Urinary bladder (tissue), 4 donors: ENCODE measurements around the gene MEX3C. TPM values are rescaled to one million over a fixed set of nuclear protein-coding genes. Genes with fewer than 3 reads are reported as not detected.

Source experiments
- DNase-seq: peaks from one replicate; pipeline ENCODE4 v3.0.0-alpha.2; 2015; ENCODE audit errors: extremely low spot score
- H3K27ac ChIP-seq: one replicate; pipeline ENCODE4 v1.5.1; 2013; ENCODE audit warnings: low read depth, mild to moderate bottlenecking, moderate library complexity
- H3K36me3 ChIP-seq: one replicate; pipeline ENCODE4 v1.6.1; 2013; ENCODE audit warnings: mild to moderate bottlenecking, moderate library complexity; ENCODE audit not compliant: insufficient read depth
- H3K4me1 ChIP-seq: one replicate; pipeline ENCODE4 v1.6.1; 2013; ENCODE audit warnings: mild to moderate bottlenecking, moderate library complexity; ENCODE audit not compliant: insufficient read depth
- H3K4me3 ChIP-seq: one replicate; pipeline ENCODE4 v1.5.1; 2013; ENCODE audit warnings: low read depth, low read length
- WGBS: extraction: QIAGEN DNeasy Blood & Tissue Kit; methylation state at CpG from one replicate; pipeline ENCODE4 v1.1.7; 2013; 5-methylcytosine and 5-hydroxymethylcytosine counted together
- polyA plus RNA-seq: library from polyadenylated mRNA; stranded (reverse); fragments of 200-250 nt; gene quantifications from one replicate; pipeline ENCODE4 v1.2.3, GENCODE V29; 2013
- total RNA-seq: library from RNA; depleted of rRNA; stranded (reverse); fragments of >200 nt; gene quantifications from one replicate; pipeline ENCODE4 v1.2.3, GENCODE V29; 2014
- donor health status: healthy with polysubstance abuse.
- donor health status: healthy.

MEX3C gene
- total and polyA plus RNA-seq, 2 donors: 21.5 to 53.8 TPM

GRCh38 chr18:51133580-51134160 lies 63.8 kb downstream of the MEX3C start:
- no peak overlapping the region for H3K4me3 ChIP-seq
- no peaks in the 10 kb centered on the region for H3K36me3 ChIP-seq
- DNase-seq: no peak
- 82% methylated on average over 12 of the region's 12 CpGs for WGBS
- H3K27ac ChIP-seq: no peak overlapping the region
- no peaks in the 10 kb centered on the region for H3K4me1 ChIP-seq

- no peak overlapping the region for H3K27ac ChIP-seq
- no peaks in the 10 kb centered on the region for H3K4me1 ChIP-seq
- 79% methylated on average over 6 of the region's 6 CpGs for WGBS
- no peak for DNase-seq
- H3K4me3 ChIP-seq: no peak overlapping the region
- no peaks in the 10 kb centered on the region for H3K36me3 ChIP-seq
Observed at GRCh38 chr18:51132256-51132935, 65.1 kb downstream of the MEX3C start.

DNA sequence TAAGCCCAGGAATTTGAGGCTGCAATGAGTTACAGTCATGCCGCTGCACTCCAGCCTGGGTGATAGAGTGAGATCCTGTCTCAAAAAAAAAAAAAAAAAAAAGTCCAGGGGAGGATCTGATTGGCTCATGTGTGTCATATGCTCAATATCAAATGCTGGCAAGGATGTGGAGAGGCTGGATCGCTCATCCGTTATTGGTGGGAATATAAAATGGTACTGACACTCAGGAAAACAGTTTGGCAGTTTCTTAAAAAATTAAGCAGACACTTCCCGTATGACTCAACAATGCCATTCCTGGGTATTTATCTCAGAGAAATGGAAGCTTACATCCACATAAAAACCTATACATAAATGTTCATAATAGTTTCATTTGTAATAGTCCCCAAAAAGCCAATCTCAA lies 68.9 kb downstream of the MEX3C start:
- no peak for DNase-seq
- Histone ChIP-seq H3K27ac (no peak overlapping the region), H3K4me3 (no peak overlapping the region), H3K36me3 (no peaks in the 10 kb centered on the region), H3K4me1 (no peaks in the 10 kb centered on the region)
- WGBS: 76% methylated on average over 4 of the region's 4 CpGs

DNA sequence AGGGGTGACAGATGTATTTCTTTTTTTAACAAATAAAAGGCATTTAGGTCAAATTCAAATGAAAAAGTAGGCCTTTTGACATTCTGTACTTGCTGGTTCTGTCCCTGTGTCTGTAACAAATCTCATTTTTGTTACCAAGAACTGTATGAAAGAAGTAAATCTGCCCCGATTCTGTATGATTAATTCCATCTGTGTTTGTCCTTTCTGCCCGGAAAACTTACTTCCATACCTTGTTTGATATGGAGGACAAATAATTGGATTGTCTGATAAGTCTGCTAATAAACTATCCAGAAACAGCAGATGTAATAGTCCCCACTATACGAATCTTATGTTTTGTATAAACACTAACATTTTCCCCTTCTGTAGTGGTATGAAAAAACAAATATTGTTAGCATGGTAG lies 69.8 kb downstream of the MEX3C start:
- no peak overlapping the region for H3K27ac ChIP-seq
- H3K36me3 ChIP-seq: no peaks in the 10 kb centered on the region
- no peak overlapping the region for H3K4me3 ChIP-seq
- WGBS: 54% methylated on average over 3 of the region's 3 CpGs
- no peaks in the 10 kb centered on the region for H3K4me1 ChIP-seq
- DNase-seq: no peak

DNA sequence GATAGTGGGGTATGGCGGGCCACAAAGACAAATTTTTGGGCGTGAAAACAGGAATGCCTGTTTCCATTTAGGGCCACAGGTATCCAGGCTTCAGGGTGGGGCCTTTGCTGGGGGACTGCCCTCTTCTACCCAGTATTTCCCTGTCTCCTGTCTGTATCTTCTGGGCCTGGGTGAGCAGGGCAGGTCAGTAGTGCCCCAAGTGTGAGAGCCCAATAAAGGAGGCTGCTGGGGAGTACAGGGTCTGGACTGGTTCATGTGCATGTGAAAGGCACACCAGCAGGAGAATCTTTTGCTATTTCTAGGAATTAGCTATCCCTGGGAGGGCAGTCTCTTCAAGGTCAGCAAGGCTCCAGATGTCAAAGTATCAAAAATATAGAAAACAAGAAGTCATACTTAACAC lies 71.5 kb downstream of the MEX3C start:
- Histone ChIP-seq H3K27ac (no peak overlapping the region), H3K36me3 (no peaks in the 10 kb centered on the region), H3K4me3 (no peak overlapping the region), H3K4me1 (no peaks in the 10 kb centered on the region)
- WGBS: 90% methylated on average over 2 of the region's 2 CpGs
- DNase-seq: no peak

Other genes starting within 250 kb of the MEX3C start
- 7.3 TPM for gene ELAC1, start 229.6 kb downstream of the MEX3C start, total RNA-seq
- gene ELAC1, start 229.6 kb downstream of the MEX3C start, polyA plus RNA-seq: 6.9 TPM
- gene SMAD4, start 167.5 kb downstream of the MEX3C start, total RNA-seq: 108 TPM
- 58.1 TPM for gene SMAD4, start 167.5 kb downstream of the MEX3C start, polyA plus RNA-seq